PC-9 (cell line): ENCODE data around the gene PRR15. TPM values are rescaled to one million over a fixed set of nuclear protein-coding genes. Genes with fewer than 3 reads are reported as not detected.

Experiments used
- BruUV-seq: library from RNA; stranded (reverse); fragments of 400-500 nt; replicated peaks from 2 replicates; lab custom pipeline; 2021; lab: Mats Ljungman, UMichigan
- CTCF ChIA-PET: fragments of 300-600 bp; sonication (Branson Sonifier 250); formaldehyde crosslinking; loops from one replicate; lab custom pipeline; 2022; ENCODE audit warnings: antibody characterized with exemption; lab: Charles Lee
- POLR2A ChIA-PET: fragments of 300-600 bp; sonication (Branson Sonifier 250); formaldehyde crosslinking; loops from one replicate; lab custom pipeline; 2022; ENCODE audit warnings: antibody characterized with exemption; ENCODE audit not compliant: unreplicated experiment; lab: Charles Lee
- DNase-seq, 2 experiments: peaks; one replicate each; pipeline versions ENCODE4 v3.0.0 to v3.0.0-alpha.2; 2015 to 2022; ENCODE audit warnings: mixed read lengths in 1 of 2
- H2AFZ ChIP-seq: fragments of 200-600 bp; sonication (generic); 2 replicates; pipeline ENCODE4 v1.8.1; 2017; ENCODE audit warnings: antibody characterized with exemption
- H3F3A ChIP-seq: fragments of 200-600 bp; sonication (generic); 2 replicates; pipeline ENCODE4 v1.8.1; 2017; ENCODE audit warnings: antibody characterized with exemption, mild to moderate bottlenecking, low read depth; ENCODE audit not compliant: insufficient read depth
- H3K27ac ChIP-seq: fragments of 200-600 bp; sonication (generic); 2 replicates; pipeline ENCODE4 v1.6.1; 2016; ENCODE audit warnings: mixed run types
- H3K27me3 ChIP-seq: fragments of 200-600 bp; sonication (generic); 2 replicates; pipeline ENCODE4 v1.6.1; 2016; ENCODE audit warnings: low read depth, mixed run types; ENCODE audit not compliant: insufficient read depth
- H3K36me3 ChIP-seq: fragments of 200-600 bp; sonication (generic); 2 replicates; pipeline ENCODE4 v1.6.1; 2016; ENCODE audit warnings: low read depth, mixed run types
- H3K4me1 ChIP-seq: fragments of 200-600 bp; sonication (generic); replicated peaks from 2 replicates; pipeline ENCODE4 v1.6.1; 2016; ENCODE audit warnings: mixed run types; ENCODE audit not compliant: insufficient read depth
- H3K4me2 ChIP-seq: fragments of 200-600 bp; sonication (generic); 2 replicates; pipeline ENCODE4 v1.6.1; 2017; ENCODE audit warnings: mixed run types
- H3K4me3 ChIP-seq: fragments of 200-600 bp; sonication (generic); 2 replicates; pipeline ENCODE4 v1.6.1; 2016; ENCODE audit warnings: mixed run types
- H3K79me2 ChIP-seq: fragments of 200-600 bp; sonication (generic); 2 replicates; pipeline ENCODE4 v1.6.1; 2017; ENCODE audit warnings: low read depth, mixed run types
- H3K9me2 ChIP-seq: fragments of 200-600 bp; sonication (generic); 2 replicates; pipeline ENCODE4 v1.8.1; 2017; ENCODE audit warnings: mild to moderate bottlenecking; ENCODE audit not compliant: insufficient read depth
- H3K9me3 ChIP-seq: fragments of 200-600 bp; sonication (generic); 2 replicates; pipeline ENCODE4 v1.8.1; 2016; ENCODE audit warnings: low read depth; ENCODE audit not compliant: insufficient read depth
- H4K20me1 ChIP-seq: fragments of 200-600 bp; sonication (generic); 2 replicates; pipeline ENCODE4 v1.8.1; 2017; ENCODE audit not compliant: insufficient read depth
- EZH2 ChIP-seq: fragments of 200-600 bp; sonication (generic); IDR thresholded peaks from 2 replicates; pipeline ENCODE4 v1.8.0; 2017; ENCODE audit warnings: antibody characterized with exemption, low read depth
- intact Hi-C: fragments of 100-400 bp; cut with micrococcal nuclease; formaldehyde crosslinking; loops from one replicate; pipeline ENCODE4 v1.10.0; 2022; ENCODE audit not compliant: unreplicated experiment
- total RNA-seq: library from RNA; stranded (reverse); gene quantifications from 2 replicates; pipeline ENCODE4 v1.2.3, GENCODE V29; 2021
- TF ChIP-seq, protein P1 (sequence below): fragments of 200-600 bp; sonication (generic); conservative IDR thresholded peaks from 2 replicates; pipeline ENCODE4 v1.6.1; 2017; ENCODE audit warnings: mixed run types, antibody characterized with exemption, mild to moderate bottlenecking, moderate library complexity

The PRR15 gene
- total RNA-seq, 1 experiment from 2014 or later: 64.9 TPM

DNA sequence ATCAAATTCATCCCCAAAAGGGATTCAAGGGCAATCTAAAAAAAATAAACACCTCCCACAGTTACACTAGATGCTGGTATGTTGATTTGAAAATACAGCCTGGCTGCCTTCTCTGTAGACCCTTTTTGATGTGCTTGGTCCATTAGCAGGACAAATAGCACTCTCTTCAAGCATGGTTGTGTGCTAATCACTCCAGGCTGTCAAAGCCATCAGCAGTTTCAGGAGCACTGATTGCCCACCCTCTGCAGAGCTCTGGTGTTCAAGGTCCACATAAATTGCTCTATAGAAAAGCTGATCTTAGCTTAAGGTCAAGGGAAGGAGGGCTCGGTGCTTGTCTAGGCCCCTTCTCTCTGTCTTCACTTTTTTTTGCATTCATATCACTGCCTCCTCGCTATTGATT is 35.4 kb downstream of the PRR15 start:
- Histone ChIP-seq H3K4me3 (no peak overlapping the region), H3K4me2 (no peak overlapping the region), H3K79me2 (no peaks in the 10 kb centered on the region), H3K27ac (no peak overlapping the region), H3K27me3 (no peaks in the 10 kb centered on the region), H3K4me1 (peaks cover 4% of the 10 kb centered on the region; the same call in 1 of the 2 replicates), H3K9me2 (no peaks in the 10 kb centered on the region), H2AFZ (no peak overlapping the region), H4K20me1 (no peaks in the 10 kb centered on the region), H3K36me3 (no peaks in the 10 kb centered on the region), H3K9me3 (peaks cover 17% of the 10 kb centered on the region; the same call in 1 of the 2 replicates), H3F3A (peaks cover 5% of the 10 kb centered on the region)
- no peak for DNase-seq
- TF ChIP-seq, protein P1, sequence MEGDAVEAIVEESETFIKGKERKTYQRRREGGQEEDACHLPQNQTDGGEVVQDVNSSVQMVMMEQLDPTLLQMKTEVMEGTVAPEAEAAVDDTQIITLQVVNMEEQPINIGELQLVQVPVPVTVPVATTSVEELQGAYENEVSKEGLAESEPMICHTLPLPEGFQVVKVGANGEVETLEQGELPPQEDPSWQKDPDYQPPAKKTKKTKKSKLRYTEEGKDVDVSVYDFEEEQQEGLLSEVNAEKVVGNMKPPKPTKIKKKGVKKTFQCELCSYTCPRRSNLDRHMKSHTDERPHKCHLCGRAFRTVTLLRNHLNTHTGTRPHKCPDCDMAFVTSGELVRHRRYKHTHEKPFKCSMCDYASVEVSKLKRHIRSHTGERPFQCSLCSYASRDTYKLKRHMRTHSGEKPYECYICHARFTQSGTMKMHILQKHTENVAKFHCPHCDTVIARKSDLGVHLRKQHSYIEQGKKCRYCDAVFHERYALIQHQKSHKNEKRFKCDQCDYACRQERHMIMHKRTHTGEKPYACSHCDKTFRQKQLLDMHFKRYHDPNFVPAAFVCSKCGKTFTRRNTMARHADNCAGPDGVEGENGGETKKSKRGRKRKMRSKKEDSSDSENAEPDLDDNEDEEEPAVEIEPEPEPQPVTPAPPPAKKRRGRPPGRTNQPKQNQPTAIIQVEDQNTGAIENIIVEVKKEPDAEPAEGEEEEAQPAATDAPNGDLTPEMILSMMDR: no peak
- no peak for TF ChIP-seq EZH2
- POLR2A ChIA-PET: no interaction called here
- no TSS peak for BruUV-seq
- CTCF ChIA-PET: no interaction called here
- intact Hi-C loops: no loop called here

DNA sequence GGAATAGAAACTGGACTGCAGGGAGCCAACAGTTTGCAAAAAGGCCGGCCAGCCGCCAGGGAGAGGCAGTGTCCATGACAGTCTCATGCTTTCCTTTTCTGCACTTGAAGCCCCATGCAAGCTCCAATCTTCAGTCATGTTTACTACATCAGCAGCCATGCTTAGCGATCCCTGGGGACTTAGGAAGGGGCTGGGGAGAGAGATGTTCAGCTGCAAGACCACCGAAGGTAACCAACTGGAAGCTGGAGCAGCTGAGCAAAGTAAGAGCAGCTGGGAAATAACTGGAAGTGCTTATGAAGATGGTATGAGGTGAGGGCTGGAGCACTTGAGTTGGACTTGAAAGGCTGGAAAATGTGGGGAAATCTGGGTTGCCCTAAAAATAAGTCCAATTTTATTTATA is 37.0 kb downstream of the PRR15 start:
- H3K27me3 ChIP-seq: no peaks in the 10 kb centered on the region
- H3K4me1 ChIP-seq: peaks cover 8% of the 10 kb centered on the region
- H2AFZ ChIP-seq: no peak overlapping the region
- H3K4me3 ChIP-seq: no peak overlapping the region
- CTCF ChIA-PET: no interaction called here
- H3K36me3 ChIP-seq: no peaks in the 10 kb centered on the region
- no peaks in the 10 kb centered on the region for H3K79me2 ChIP-seq
- intact Hi-C loops: no loop called here
- no peaks in the 10 kb centered on the region; the same call in 1 of the 2 replicates for H4K20me1 ChIP-seq
- H3K4me2 ChIP-seq: no peak overlapping the region
- H3K9me2 ChIP-seq: no peaks in the 10 kb centered on the region
- H3K9me3 ChIP-seq: peaks cover 13% of the 10 kb centered on the region; the same call in 1 of the 2 replicates
- no peak for TF ChIP-seq EZH2
- TF ChIP-seq, protein P1: no peak
- BruUV-seq: no TSS peak
- DNase-seq: no peak
- peaks cover 7% of the 10 kb centered on the region for H3F3A ChIP-seq
- POLR2A ChIA-PET: no interaction called here
- H3K27ac ChIP-seq: no peak overlapping the region

DNA sequence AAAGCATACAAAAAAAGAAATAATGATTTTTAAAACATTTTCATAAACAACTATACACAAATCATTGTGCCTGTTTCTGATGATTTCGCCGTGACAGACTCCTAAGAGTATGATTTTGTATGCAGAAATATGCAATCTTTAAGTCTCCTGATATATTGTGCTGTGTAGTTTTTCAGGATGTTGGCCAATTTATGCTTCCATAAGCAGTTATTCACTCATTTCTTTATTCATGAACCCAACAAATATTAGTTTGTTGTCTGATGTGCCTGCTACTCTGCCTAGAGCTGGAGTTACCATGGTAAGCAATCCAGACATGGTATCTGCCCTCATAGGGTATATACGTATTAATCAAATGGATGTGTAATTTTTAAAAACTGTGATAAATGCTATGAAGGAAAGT is 40.4 kb downstream of the PRR15 start:
- Histone ChIP-seq H3K4me1 (peaks cover 42% of the 10 kb centered on the region), H3K4me2 (no peak overlapping the region), H3K36me3 (no peaks in the 10 kb centered on the region), H4K20me1 (no peaks in the 10 kb centered on the region; the same call in 1 of the 2 replicates), H3K9me2 (no peaks in the 10 kb centered on the region), H2AFZ (no peak overlapping the region), H3F3A (peaks cover 41% of the 10 kb centered on the region), H3K9me3 (peaks cover 8% of the 10 kb centered on the region; the same call in 1 of the 2 replicates), H3K4me3 (no peak overlapping the region), H3K27me3 (no peaks in the 10 kb centered on the region), H3K27ac (no peak overlapping the region), H3K79me2 (no peaks in the 10 kb centered on the region)
- ChIA-PET POLR2A (no interaction called here), CTCF (no interaction called here)
- TF ChIP-seq, protein P1: no peak
- no peak for TF ChIP-seq EZH2
- intact Hi-C loops: no loop called here
- no TSS peak for BruUV-seq
- no peak for DNase-seq
